HG02852 (cell line): ENCODE measurements around the gene PLAC1.
A peak's percentile ranks its signal among the peaks of the same experiment; 100 is the strongest.

ENCODE experiments used
- ATAC-seq: cut with Tn5 transposase; IDR thresholded peaks from one replicate; pipeline ENCODE4 v1.9.1; 2021; ENCODE audit warnings: mild to moderate bottlenecking, moderate library complexity; ENCODE audit not compliant: unreplicated experiment

Gene PLAC1

GRCh38 chrX:134631426-134632346, 26.6 kb downstream of the PLAC1 start:
- no peak for ATAC-seq

- ATAC-seq, result no peak
Observed at GRCh38 chrX:134628663-134629062, 29.6 kb downstream of the PLAC1 start.

- no peak for ATAC-seq
Observed at GRCh38 chrX:134626434-134626833, 31.8 kb downstream of the PLAC1 start.

- no peak for ATAC-seq
Observed at GRCh38 chrX:134625315-134625718, 33.0 kb downstream of the PLAC1 start.

- ATAC-seq, result no peak
Observed at GRCh38 chrX:134624046-134624430, 34.2 kb downstream of the PLAC1 start.

GRCh38 chrX:134623293-134624045, 34.8 kb downstream of the PLAC1 start:
- ATAC-seq, result no peak

GRCh38 chrX:134622813-134623185, 35.5 kb downstream of the PLAC1 start:
- no peak for ATAC-seq

- peak; percentile 94 for ATAC-seq
Observed at GRCh38 chrX:134622056-134622812, 36.0 kb downstream of the PLAC1 start.

GRCh38 chrX:134619838-134620237, 38.4 kb downstream of the PLAC1 start:
- ATAC-seq, result no peak

GRCh38 chrX:134613396-134613795, 44.9 kb downstream of the PLAC1 start:
- no peak for ATAC-seq

GRCh38 chrX:134608153-134608552, 50.1 kb downstream of the PLAC1 start:
- ATAC-seq, result no peak

- ATAC-seq, result no peak
Observed at GRCh38 chrX:134607523-134607922, 50.7 kb downstream of the PLAC1 start.

GRCh38 chrX:134604701-134605311, 53.5 kb downstream of the PLAC1 start:
- ATAC-seq, result no peak

GRCh38 chrX:134603806-134604700, 54.2 kb downstream of the PLAC1 start:
- no peak for ATAC-seq

GRCh38 chrX:134602410-134602809, 55.9 kb downstream of the PLAC1 start:
- no peak for ATAC-seq

- ATAC-seq, result no peak
Observed at GRCh38 chrX:134601240-134601765, 57.0 kb downstream of the PLAC1 start.

GRCh38 chrX:134600714-134601113, 57.6 kb downstream of the PLAC1 start:
- no peak for ATAC-seq

GRCh38 chrX:134599184-134599914, 58.9 kb downstream of the PLAC1 start:
- ATAC-seq, result no peak

- no peak for ATAC-seq
Observed at GRCh38 chrX:134592303-134592702, 66.0 kb downstream of the PLAC1 start.
